IMR-90 (cell line): ENCODE data around the gene CTBP2. TPM values are rescaled to one million over a fixed set of nuclear protein-coding genes. Genes with fewer than 3 reads are reported as not detected.

Experiments used
- ATAC-seq: fragments of 200-7000 bp; cut with Tn5 transposase; 2 replicates; pipeline ENCODE4 v1.9.1; 2020; ENCODE audit warnings: low read depth, mild to moderate bottlenecking, moderate library complexity
- BruUV-seq: library from RNA; stranded (reverse); fragments of 400-500 nt; replicated peaks from 2 replicates; lab custom pipeline; 2021; lab: Mats Ljungman, UMichigan
- CTCF ChIA-PET: fragments of 300-600 bp; formaldehyde crosslinking; extraction: SDS; loops from one replicate; lab custom pipeline; 2021; ENCODE audit warnings: antibody characterized with exemption; lab: Yijun Ruan, JAX
- POLR2A ChIA-PET: fragments of 300-600 bp; sonication (Branson Sonifier 250); formaldehyde crosslinking; loops from one replicate; lab custom pipeline; 2022; ENCODE audit warnings: antibody characterized with exemption; ENCODE audit not compliant: unreplicated experiment; lab: Charles Lee
- DNase-seq: peaks from one replicate; pipeline ENCODE4 v3.0.0; 2013
- H2AFZ ChIP-seq: replicated peaks from 2 replicates; pipeline ENCODE3; 2013; ENCODE audit warnings: low read length, mild to moderate bottlenecking; ENCODE audit not compliant: poor library complexity
- H2AK5ac ChIP-seq: 2 replicates; pipeline ENCODE4 v1.6.1; 2013; ENCODE audit warnings: low read depth, low read length, inconsistent platforms
- H2AK9ac ChIP-seq: replicated peaks from 2 replicates; pipeline ENCODE3; 2013; ENCODE audit warnings: mild to moderate bottlenecking, low read depth, low read length, moderate library complexity; ENCODE audit not compliant: poor library complexity
- H2BK120ac ChIP-seq: 2 replicates; pipeline ENCODE4 v1.6.1; 2013; ENCODE audit warnings: low read depth, low read length, inconsistent platforms
- H2BK15ac ChIP-seq: 3 replicates; pipeline ENCODE4 v1.6.1; 2013; ENCODE audit warnings: low read depth, low read length, inconsistent platforms
- H2BK20ac ChIP-seq: 2 replicates; pipeline ENCODE4 v1.6.1; 2013; ENCODE audit warnings: low read depth, mild to moderate bottlenecking, inconsistent platforms, low read length, moderate library complexity
- H2BK5ac ChIP-seq: 2 replicates; pipeline ENCODE4 v1.6.1; 2013; ENCODE audit warnings: mild to moderate bottlenecking, low read depth, low read length, inconsistent platforms; ENCODE audit not compliant: poor library complexity, severe bottlenecking
- H3K14ac ChIP-seq: replicated peaks from 2 replicates; pipeline ENCODE4 v1.6.1; 2013; ENCODE audit warnings: low read depth, low read length, inconsistent platforms
- H3K18ac ChIP-seq: 2 replicates; pipeline ENCODE4 v1.6.1; 2013; ENCODE audit warnings: low read depth, low read length, control low read depth
- H3K23ac ChIP-seq: 2 replicates; pipeline ENCODE4 v1.6.1; 2013; ENCODE audit warnings: low read depth, low read length, inconsistent platforms
- H3K27ac ChIP-seq: 2 replicates; pipeline ENCODE4 v1.5.1; 2013; ENCODE audit warnings: mild to moderate bottlenecking, control low read depth, low read length; ENCODE audit not compliant: insufficient read depth
- H3K27me3 ChIP-seq: 2 replicates; pipeline ENCODE4 v1.6.1; 2013; ENCODE audit warnings: low read length; ENCODE audit not compliant: control insufficient read depth, insufficient read depth
- H3K36me3 ChIP-seq: 2 replicates; pipeline ENCODE4 v1.6.1; 2013; ENCODE audit warnings: low read length, mixed read lengths; ENCODE audit not compliant: control insufficient read depth, insufficient read depth
- H3K4ac ChIP-seq: 2 replicates; pipeline ENCODE4 v1.6.1; 2013; ENCODE audit warnings: low read depth, low read length, inconsistent platforms
- H3K4me1 ChIP-seq: 2 replicates; pipeline ENCODE4 v1.6.1; 2013; ENCODE audit warnings: low read length, mixed read lengths; ENCODE audit not compliant: control insufficient read depth, insufficient read depth
- H3K4me2 ChIP-seq: 2 replicates; pipeline ENCODE4 v1.6.1; 2013; ENCODE audit warnings: low read depth, mild to moderate bottlenecking, control low read depth, low read length, moderate library complexity
- H3K4me3 ChIP-seq: 2 replicates; pipeline ENCODE4 v1.5.1; 2013; ENCODE audit warnings: low read depth, mild to moderate bottlenecking, control low read depth, low read length, moderate library complexity; ENCODE audit not compliant: insufficient read depth
- H3K56ac ChIP-seq: 2 replicates; pipeline ENCODE4 v1.6.1; 2013; ENCODE audit warnings: low read length, inconsistent platforms; ENCODE audit not compliant: insufficient read depth; ENCODE audit errors: extremely low read depth
- H3K79me1 ChIP-seq, 2 experiments: 2 replicates each; pipeline ENCODE4 v1.6.1; 2013; ENCODE audit warnings: low read length in 2 of 2, inconsistent platforms in 1 of 2, low read depth in 1 of 2
- H3K9ac ChIP-seq: 2 replicates; pipeline ENCODE4 v1.6.1; 2013; ENCODE audit warnings: low read depth, low read length, control low read depth
- H3K9me1 ChIP-seq: 2 replicates; pipeline ENCODE4 v1.6.1; 2013; ENCODE audit warnings: low read length, inconsistent platforms; ENCODE audit not compliant: insufficient read depth
- H3K9me3 ChIP-seq: 2 replicates; pipeline ENCODE4 v1.6.1; 2013; ENCODE audit warnings: low read length; ENCODE audit not compliant: control insufficient read depth, insufficient read depth
- H4K20me1 ChIP-seq: 2 replicates; pipeline ENCODE4 v1.6.1; 2013; ENCODE audit warnings: low read length, inconsistent platforms; ENCODE audit not compliant: insufficient read depth
- H4K5ac ChIP-seq: 2 replicates; pipeline ENCODE4 v1.6.1; 2013; ENCODE audit warnings: mild to moderate bottlenecking, low read depth, low read length, control low read depth
- H4K8ac ChIP-seq, 2 experiments: 2 replicates each; pipeline ENCODE4 v1.6.1; 2013; ENCODE audit warnings: low read depth in 2 of 2, low read length in 2 of 2, control low read depth in 1 of 2, inconsistent platforms in 1 of 2
- H4K91ac ChIP-seq: 2 replicates; pipeline ENCODE4 v1.6.1; 2013; ENCODE audit warnings: low read depth, low read length, inconsistent platforms; ENCODE audit not compliant: insufficient read depth
- BHLHE40 ChIP-seq: fragments of 150-350 bp; IDR thresholded peaks from 2 replicates; pipeline ENCODE4 v1.6.1; 2016; ENCODE audit warnings: mild to moderate bottlenecking, low read depth, low read length
- CHD1 ChIP-seq: IDR thresholded peaks from 2 replicates; pipeline ENCODE4 v1.6.1; 2012; ENCODE audit warnings: low read depth, low read length, improper control_type of control experiment
- CTCF ChIP-seq: conservative IDR thresholded peaks from 2 replicates; pipeline ENCODE4 v1.5.1; 2012; ENCODE audit warnings: mild to moderate bottlenecking, low read depth, low read length, improper control_type of control experiment
- FOS ChIP-seq: fragments of 150-350 bp; IDR thresholded peaks from 2 replicates; pipeline ENCODE4 v1.6.1; 2016; ENCODE audit warnings: low read depth, low read length
- MAFK ChIP-seq: IDR thresholded peaks from 2 replicates; pipeline ENCODE4 v1.6.1; 2012; ENCODE audit warnings: low read depth, low read length, improper control_type of control experiment
- MAZ ChIP-seq: IDR thresholded peaks from 2 replicates; pipeline ENCODE4 v1.6.1; 2012; ENCODE audit warnings: low read depth, mild to moderate bottlenecking, low read length, improper control_type of control experiment, moderate library complexity, borderline replicate concordance
- MXI1 ChIP-seq: IDR thresholded peaks from 2 replicates; pipeline ENCODE4 v1.6.1; 2012; ENCODE audit warnings: low read depth, mild to moderate bottlenecking, low read length, moderate library complexity, borderline replicate concordance
- NFE2L2 ChIP-seq: fragments of 150-350 bp; IDR thresholded peaks from 2 replicates; pipeline ENCODE4 v1.6.1; 2016; ENCODE audit warnings: low read depth, mild to moderate bottlenecking, low read length
- RAD21 ChIP-seq: IDR thresholded peaks from 2 replicates; pipeline ENCODE4 v1.6.1; 2012; ENCODE audit warnings: low read length, improper control_type of control experiment
- RCOR1 ChIP-seq: IDR thresholded peaks from 2 replicates; pipeline ENCODE4 v1.6.1; 2012; ENCODE audit warnings: mild to moderate bottlenecking, low read length, improper control_type of control experiment; ENCODE audit not compliant: insufficient replicate concordance
- RFX5 ChIP-seq: IDR thresholded peaks from 2 replicates; pipeline ENCODE4 v1.8.0; 2012; ENCODE audit warnings: low read depth, mild to moderate bottlenecking, low read length, moderate library complexity
- SMC3 ChIP-seq: fragments of 150-350 bp; IDR thresholded peaks from 2 replicates; pipeline ENCODE4 v1.6.1; 2016; ENCODE audit warnings: low read depth, mild to moderate bottlenecking, antibody characterized with exemption, low read length, moderate library complexity
- WGBS, 2 experiments: methylation state at CpG; one replicate each; pipeline versions ENCODE4 v1.1.5 to v1.1.7; 2013; ENCODE audit warnings: missing lambda C conversion rate in 2 of 2; ENCODE audit not compliant: insufficient read length in 1 of 2; ENCODE audit errors: extremely low coverage in 2 of 2; 5-methylcytosine and 5-hydroxymethylcytosine counted together
- dilution Hi-C: fragments of 300-500 bp; cut with HindIII; formaldehyde crosslinking; loops from one replicate; pipeline ENCODE4 v1.14.3; 2018; ENCODE audit warnings: low sequenced_read_pairs; ENCODE audit not compliant: unreplicated experiment
- in situ Hi-C: fragments of 300-500 bp; cut with MboI; formaldehyde crosslinking; loops from 3 replicates; pipeline ENCODE4 v1.14.3; 2019; ENCODE audit warnings: low sequenced_read_pairs, inconsistent platforms, mixed read lengths
- intact Hi-C: fragments of 100-400 bp; cut with micrococcal nuclease; formaldehyde crosslinking; loops from 2 replicates; pipeline ENCODE4 v1.10.0; 2022
- polyA plus RNA-seq, 3 experiments: library from polyadenylated mRNA; depleted of rRNA; stranded (reverse); fragments of >200 nt; gene quantifications; 2 replicates each; pipeline ENCODE4 v1.2.3, GENCODE V29; 2012; ENCODE audit warnings: low replicate concordance in 1 of 3
- total RNA-seq: library from RNA; depleted of rRNA; stranded (reverse); fragments of >200 nt; gene quantifications from 2 replicates; pipeline ENCODE4 v1.2.3, GENCODE V29; 2012
- TF ChIP-seq, protein P1 (sequence below): fragments of 150-350 bp; IDR thresholded peaks from 2 replicates; pipeline ENCODE4 v1.6.1; 2017; ENCODE audit warnings: mild to moderate bottlenecking, antibody characterized with exemption, low read length, low read depth

CTBP2 gene
- total and polyA plus RNA-seq, 2 of the 4 experiments (the other 2 are of a cell fraction): 81.0 to 86.6 TPM

DNA sequence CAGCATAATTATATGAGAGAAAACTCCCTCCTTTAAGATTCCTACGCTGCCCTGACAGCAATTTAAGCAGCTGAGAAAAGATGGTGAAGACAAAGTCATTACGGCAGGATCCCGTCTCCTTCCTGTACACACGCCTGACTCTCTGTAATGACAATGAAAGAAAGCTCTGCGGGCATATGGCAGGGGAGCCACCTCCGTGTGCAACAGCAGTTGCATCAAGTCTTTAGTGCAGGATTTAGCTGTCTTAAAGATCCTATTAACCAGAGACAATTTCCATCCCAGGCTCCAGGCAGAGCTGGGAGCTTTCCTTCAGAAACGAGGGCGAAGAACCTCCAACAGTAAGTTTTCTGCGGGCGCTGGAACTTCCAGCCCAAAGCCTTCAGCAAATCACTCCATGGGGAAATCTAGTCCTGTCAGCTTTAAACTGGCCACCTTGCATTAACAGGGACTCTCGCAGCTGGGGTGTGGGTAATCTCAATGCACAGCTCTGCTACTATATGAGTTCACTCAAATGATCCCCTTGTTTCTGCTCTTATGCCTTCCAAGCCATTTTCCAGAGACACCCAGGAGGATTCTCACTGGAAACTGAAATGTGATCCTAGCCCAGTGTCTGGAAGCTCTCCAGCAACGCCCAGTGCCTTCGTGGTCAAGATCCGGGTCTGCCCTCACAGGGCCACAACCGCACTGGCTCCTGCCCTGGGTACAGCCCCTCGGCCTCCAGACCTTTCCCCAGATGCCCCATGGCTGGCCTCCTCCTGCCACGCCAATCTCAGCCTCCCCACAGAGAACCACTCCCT, 74.9 kb downstream of the CTBP2 start:
- H2BK15ac ChIP-seq: no peak overlapping the region
- POLR2A ChIA-PET: interaction anchor here (0.5 kb wide), 1 partner anchor 690 kb away, joined by 4 read pairs; no protein-coding TSS in a partner anchor
- peak overlapping the region; percentile 31 for H2AK9ac ChIP-seq
- peaks cover 31% of the 10 kb centered on the region for H3K4me1 ChIP-seq
- no peak overlapping the region; the same call in 1 of the 2 replicates for H3K23ac ChIP-seq
- no peaks in the 10 kb centered on the region for H3K27me3 ChIP-seq
- H3K9me1 ChIP-seq: peaks cover 50% of the 10 kb centered on the region
- H2AFZ ChIP-seq: no peak overlapping the region
- dilution Hi-C loops (no loop called here), intact Hi-C loops (loop anchor here (2.0 kb wide), 1 partner anchor 63 kb away; no protein-coding TSS in a partner anchor), in situ Hi-C loops (no loop called here)
- H3K4me3 ChIP-seq: no peak overlapping the region
- CTCF ChIA-PET: interaction anchor here (0.7 kb wide), 1 partner anchor 55 kb away, joined by 3 read pairs; no protein-coding TSS in a partner anchor
- 0 out of 2 replicates have a peak overlapping the region, but pooled peaks have one; percentile 11 for H3K9ac ChIP-seq
- H2BK5ac ChIP-seq: peak overlapping the region; percentile 37
- peak overlapping the region in 1 of 2 experiments; percentile 27; a peak in 1 of 4 replicates for H4K8ac ChIP-seq
- no peaks in the 10 kb centered on the region for H3K9me3 ChIP-seq
- H4K20me1 ChIP-seq: peaks cover 33% of the 10 kb centered on the region
- peak overlapping the region; percentile 30; the same call in 1 of the 2 replicates for H3K18ac ChIP-seq
- peak overlapping the region; percentile 42; the same call in 1 of the 2 replicates for H4K5ac ChIP-seq
- H3K4ac ChIP-seq: peak overlapping the region; percentile 85
- ATAC-seq (no peak), DNase-seq (peak; percentile 49)
- peak overlapping the region; percentile 42; the same call in 1 of the 2 replicates for H2BK120ac ChIP-seq
- H2AK5ac ChIP-seq: peak overlapping the region; percentile 11; the same call in 1 of the 2 replicates
- H3K27ac ChIP-seq: peak overlapping the region; percentile 22; the same call in 1 of the 2 replicates
- H3K56ac ChIP-seq: no peak overlapping the region
- peaks cover 50 to 82% of the 10 kb centered on the region in 2 experiments for H3K79me1 ChIP-seq
- no peak overlapping the region for H3K4me2 ChIP-seq
- peak overlapping the region; percentile 88 for H4K91ac ChIP-seq
- WGBS, 2 experiments: 70% methylated on average over 7 of the region's 17 CpGs; no CpG with 5 or more reads in 1 of the 2 experiments
- peak overlapping the region; percentile 77; the same call in 1 of the 2 replicates for H2BK20ac ChIP-seq
- H3K14ac ChIP-seq: peak overlapping the region; percentile 29
- BruUV-seq: no TSS peak
- H3K36me3 ChIP-seq: peaks cover 13% of the 10 kb centered on the region
- TF ChIP-seq MXI1 (no peak), RCOR1 (no peak), FOS (no peak), BHLHE40 (no peak), CHD1 (no peak), MAZ (no peak), RFX5 (no peak), CTCF (no peak), NFE2L2 (no peak), SMC3 (no peak), MAFK (no peak), RAD21 (no peak)
- TF ChIP-seq, protein P1, sequence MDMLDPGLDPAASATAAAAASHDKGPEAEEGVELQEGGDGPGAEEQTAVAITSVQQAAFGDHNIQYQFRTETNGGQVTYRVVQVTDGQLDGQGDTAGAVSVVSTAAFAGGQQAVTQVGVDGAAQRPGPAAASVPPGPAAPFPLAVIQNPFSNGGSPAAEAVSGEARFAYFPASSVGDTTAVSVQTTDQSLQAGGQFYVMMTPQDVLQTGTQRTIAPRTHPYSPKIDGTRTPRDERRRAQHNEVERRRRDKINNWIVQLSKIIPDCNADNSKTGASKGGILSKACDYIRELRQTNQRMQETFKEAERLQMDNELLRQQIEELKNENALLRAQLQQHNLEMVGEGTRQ: no peak
